GM21529 (cell line): ENCODE results near the gene EXOC6B.
"Not testable (repeated sequence)": the region's sequence is repeated elsewhere in the genome, so short reads cannot be mapped to it uniquely, and the experiment has no call there.

Source experiments
- ATAC-seq: cut with Tn5 transposase; IDR thresholded peaks from one replicate; pipeline ENCODE4 v1.9.1; 2021; ENCODE audit not compliant: unreplicated experiment

The EXOC6B gene

DNA sequence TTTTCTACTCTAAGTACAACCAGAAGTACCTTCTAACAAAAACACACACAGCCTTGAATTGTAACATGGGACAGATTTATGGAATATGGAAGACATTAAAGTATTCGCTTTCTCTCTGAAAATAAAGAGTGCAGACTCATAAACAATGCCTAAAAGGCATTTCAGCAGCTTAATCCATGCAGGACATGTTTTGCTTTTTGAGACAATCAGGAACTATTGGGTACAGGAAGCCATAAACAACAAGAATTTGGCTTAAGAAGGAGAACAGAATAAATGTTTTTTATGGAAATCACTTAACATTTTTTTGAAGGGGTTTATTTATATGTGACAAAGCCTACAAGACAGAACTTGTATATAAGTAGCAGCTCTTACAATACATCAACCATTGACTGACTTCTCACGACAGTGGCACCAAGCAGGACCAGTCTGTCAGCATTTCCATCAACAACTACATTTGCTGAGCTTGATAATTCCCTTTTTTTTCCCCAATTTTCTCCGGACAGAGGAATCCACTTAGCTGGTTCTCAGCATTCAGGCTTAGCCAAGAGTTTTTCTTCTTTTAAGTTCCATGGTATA is 140.1 kb downstream of the EXOC6B start:
- no peak for ATAC-seq

- no peak for ATAC-seq
Observed at GRCh38 chr2:72682061-72682460, 143.8 kb downstream of the EXOC6B start.

GRCh38 chr2:72681016-72681995 is 144.5 kb downstream of the EXOC6B start:
- ATAC-seq = no peak

DNA sequence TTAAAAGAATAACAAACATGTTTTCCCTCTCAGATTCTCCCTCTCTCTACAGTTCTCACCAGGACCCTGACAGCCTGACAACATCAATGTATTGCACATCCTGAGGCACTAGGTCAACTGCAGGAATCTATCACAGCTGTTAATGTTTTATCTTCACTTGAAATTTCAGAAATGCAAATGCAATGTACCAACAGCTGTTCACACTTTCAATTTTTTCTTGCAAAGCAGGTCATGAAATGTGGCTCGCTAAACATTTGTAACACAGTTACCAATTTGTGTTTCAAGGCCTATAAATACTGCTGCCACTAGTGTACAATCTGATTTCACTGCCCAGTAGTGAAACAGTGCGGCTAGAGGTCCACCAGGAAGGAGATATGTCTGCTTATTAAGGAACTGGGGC is 147.8 kb downstream of the EXOC6B start:
- peak; percentile 85 for ATAC-seq

DNA sequence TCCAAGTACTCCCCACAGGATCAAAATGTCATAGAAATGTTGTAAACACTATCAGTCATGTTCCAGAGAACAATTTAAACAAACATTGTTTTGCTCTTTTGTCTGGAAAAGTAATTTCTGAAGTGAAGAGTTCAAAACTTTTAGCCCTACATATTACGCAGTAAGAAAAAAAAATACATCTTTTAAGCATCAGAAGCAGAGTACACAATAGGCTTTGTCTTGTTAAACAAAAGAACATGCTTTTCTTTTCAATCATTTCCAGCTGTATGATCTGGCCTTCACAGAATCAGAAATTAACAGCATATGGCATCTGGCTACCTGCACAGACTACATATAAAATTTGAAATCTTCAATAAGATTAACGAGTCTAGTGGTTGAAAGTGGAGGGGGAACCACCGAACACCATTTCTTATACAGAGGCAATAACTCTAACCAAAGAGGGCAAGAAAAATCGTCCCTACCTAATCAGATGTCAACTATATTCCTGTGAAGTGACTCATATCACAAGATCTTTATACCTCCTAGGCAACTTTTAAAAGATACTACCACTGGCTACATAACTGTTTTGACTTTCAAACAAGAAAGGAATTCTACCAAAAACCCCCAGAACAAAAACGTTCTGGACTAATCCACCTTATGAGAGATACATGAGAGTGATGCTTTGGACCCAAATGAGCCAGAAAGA is 149.3 kb downstream of the EXOC6B start:
- no peak for ATAC-seq

DNA sequence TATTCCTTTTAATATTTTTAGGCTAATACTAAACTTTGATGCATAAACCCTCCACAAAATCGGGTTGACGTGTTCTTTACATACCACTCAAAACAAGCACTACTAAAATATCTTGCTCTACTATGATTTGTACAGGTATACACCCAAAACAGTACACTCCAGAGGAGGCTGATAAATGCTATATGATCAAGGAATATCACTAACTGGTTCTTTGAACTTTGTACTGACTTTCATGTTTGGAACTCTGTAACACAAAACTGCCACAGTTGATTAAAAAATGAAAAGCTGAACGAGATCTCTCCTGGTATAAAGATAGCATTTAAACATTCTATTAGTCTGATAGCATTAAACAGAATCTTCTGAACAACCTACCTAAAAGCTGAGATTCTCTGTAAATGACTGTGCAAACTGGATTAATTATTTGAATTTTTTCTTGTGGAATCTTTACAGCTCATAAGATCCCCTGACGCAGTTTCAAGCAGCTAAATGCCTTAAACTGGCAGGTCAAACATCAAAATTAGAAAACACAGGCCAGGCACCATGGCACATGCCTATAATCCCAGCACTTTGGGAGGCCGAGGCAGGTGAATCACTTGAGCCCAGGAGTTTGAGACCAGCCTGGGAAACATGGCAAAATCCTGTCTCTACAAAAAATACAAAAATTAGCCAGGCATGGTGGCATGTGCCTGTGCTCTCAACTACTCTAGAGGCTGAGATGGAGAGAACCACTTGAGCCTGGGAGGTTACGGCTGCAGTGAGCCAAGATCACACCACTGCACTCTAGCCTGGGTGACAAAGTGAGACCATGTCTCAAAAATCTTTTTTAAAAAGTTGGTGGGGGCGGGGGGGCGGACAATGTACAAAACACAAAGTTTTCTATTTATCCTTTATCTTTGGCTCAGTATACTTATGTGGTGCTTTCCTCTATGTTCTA is 150.6 kb downstream of the EXOC6B start:
- no peak for ATAC-seq

DNA sequence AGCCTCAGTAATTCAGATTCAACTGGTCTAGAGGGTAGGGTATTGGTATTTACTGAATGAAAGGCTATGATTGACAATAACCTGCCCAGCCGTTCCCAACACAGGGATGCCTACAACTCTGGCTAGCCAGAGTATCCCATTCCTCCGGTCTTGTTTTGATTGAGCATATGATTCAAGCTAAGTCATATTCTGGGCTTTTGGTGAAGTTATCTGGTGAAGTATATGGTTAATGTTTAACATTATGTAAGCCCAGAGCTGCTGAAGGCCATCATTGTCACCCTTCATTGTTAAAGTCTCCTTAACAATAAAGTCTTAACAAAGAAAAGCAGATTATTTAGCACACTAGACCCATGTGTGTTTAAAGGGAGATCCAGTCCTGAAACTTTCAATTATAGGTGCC is 152.6 kb downstream of the EXOC6B start:
- no peak for ATAC-seq

DNA sequence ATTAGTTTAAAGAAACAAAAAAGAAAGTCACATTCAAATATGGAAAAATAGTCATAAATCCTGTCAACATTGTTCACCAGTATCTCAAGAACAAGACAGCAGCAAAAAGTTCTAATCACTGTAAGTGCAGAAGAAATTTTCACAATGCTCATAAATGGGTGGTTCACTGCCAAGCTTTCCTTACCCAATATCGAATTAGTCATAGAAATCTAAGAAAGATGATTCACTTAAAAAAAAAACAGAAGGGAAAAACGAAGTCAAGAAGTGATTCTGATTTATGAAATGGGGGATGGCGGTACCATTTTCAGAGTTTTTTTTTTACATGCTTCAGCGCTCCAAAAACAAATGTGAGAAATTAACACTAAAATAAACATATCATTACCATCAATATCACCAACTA is 156.7 kb downstream of the EXOC6B start:
- ATAC-seq = no peak

GRCh38 chr2:72668647-72669046 is 157.2 kb downstream of the EXOC6B start:
- no peak for ATAC-seq

- ATAC-seq = no peak
Observed at GRCh38 chr2:72665448-72665847, 160.4 kb downstream of the EXOC6B start.

DNA sequence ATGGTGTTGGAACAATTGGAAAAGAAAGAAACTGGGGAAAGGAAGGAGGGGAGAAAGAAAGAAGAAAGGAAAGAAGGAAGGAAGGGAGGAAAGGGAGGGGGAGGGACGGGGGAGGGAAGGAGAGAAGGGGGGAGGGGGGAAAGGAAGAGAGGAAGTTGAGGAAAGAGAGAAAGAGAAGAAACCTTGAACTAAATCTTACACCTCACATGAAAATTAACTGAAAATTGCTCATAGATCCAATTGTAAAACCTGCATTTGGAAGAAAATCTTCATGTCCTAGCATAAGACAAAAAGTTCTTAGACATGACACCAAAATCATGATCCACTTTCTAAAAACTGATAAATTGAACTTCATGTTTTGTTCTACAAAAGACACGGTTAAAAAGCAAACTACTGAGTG is 163.8 kb downstream of the EXOC6B start:
- no peak for ATAC-seq

- ATAC-seq = no peak
Observed at GRCh38 chr2:72649810-72650209, 176.0 kb downstream of the EXOC6B start.

DNA sequence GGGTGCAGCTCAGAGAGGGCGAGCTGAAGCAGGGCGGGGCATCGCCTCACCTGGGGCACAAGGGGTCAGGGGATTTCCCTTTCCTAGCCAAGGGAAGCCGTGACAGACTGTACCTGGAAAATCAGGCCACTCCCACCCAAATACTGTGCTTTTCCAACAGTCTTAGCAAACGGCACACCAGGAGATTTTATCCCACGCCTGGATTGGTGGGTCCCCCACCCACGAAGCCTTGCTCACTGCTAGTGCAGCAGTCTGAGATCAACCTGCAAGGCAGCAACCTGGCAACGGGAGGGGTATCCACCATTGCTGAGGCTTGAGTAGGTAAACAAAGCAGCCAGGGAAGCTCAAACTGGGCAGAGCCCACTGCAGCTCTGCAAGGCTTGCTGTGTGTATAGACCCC is 184.6 kb downstream of the EXOC6B start:
- ATAC-seq = not testable (repeated sequence)

- no peak for ATAC-seq
Observed at GRCh38 chr2:72638600-72639211, 187.1 kb downstream of the EXOC6B start.

GRCh38 chr2:72636210-72636609 is 189.6 kb downstream of the EXOC6B start:
- no peak for ATAC-seq

GRCh38 chr2:72630767-72631166 is 195.1 kb downstream of the EXOC6B start:
- no peak for ATAC-seq

DNA sequence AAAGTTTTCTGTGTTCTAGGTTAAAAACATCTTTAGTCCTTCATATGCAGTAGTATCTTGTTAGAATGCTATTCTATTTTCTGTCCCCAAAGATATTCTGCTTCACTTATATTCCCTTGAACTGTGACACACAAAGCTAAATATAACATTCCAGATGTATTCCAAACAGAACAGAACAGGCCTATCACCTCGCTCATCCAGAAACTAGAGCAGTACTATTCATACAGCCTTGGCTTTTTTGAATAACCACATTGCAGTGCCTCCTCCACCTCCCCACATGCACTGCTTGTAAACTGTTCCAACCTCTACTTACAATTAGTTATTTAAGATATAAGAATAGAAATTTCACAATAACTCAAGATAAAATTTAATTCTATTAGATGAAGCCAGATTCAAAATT is 196.8 kb downstream of the EXOC6B start:
- no peak for ATAC-seq

DNA sequence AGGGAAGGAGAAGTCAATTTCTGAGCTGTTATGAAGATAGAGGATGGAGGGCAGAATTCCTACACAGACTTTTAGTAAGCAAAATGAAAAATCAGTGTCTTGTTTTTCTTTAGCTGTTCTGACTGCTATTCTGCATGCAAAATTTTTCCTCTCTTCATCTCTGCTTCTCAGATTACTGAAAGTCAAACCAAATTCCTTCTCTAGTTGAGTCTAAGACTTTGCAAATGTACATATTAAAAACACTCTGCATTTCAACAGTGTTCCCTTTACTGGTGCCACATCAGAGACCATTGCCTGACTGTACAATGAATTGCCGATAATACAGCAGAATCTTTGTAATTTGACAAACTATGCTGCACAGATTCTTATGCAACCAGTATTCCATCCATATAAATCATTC is 198.8 kb downstream of the EXOC6B start:
- ATAC-seq = no peak

DNA sequence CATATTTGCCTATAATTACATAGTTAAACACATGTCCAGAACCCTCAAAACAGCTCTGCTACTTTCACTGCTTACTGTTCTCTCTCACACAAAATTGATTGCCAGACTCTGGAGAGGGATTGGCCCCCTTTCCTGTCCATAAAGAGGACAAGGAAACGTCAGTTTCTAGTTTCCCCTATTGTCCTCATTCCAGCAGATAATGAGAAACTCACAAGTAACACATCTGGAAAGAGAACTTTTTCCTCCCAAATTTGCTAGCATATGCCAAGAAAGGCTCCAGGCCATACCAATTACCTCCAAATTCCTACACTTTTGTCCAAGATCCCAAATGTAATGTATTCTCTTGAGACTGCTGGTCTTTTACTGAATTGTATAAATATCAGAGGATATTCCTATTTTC is 200.5 kb downstream of the EXOC6B start:
- no peak for ATAC-seq

- no peak for ATAC-seq
Observed at GRCh38 chr2:72623481-72623880, 202.4 kb downstream of the EXOC6B start.
